ENCODE results near the gene SERPINB8.

The SERPINB8 gene

GRCh38 chr18:64019922-64020756 lies 50.3 kb downstream of the SERPINB8 start:
- DNase-seq, result no peak

GRCh38 chr18:64026350-64026749 lies 56.5 kb downstream of the SERPINB8 start:
- no peak for DNase-seq

GRCh38 chr18:64027931-64028695 lies 58.2 kb downstream of the SERPINB8 start:
- DNase-seq, result no peak

GRCh38 chr18:64029096-64029495 lies 59.2 kb downstream of the SERPINB8 start:
- DNase-seq, result no peak

- no peak for DNase-seq
Measured at GRCh38 chr18:64031411-64031810, 61.5 kb downstream of the SERPINB8 start.

- DNase-seq, result no peak
Measured at GRCh38 chr18:64032312-64032711, 62.4 kb downstream of the SERPINB8 start.

- DNase-seq, result peak; percentile 61
Measured at GRCh38 chr18:64037812-64038414, 68.0 kb downstream of the SERPINB8 start.
